Type B pancreatic cell (in vitro differentiated cells): ENCODE data around the gene FBXW12. TPM values are rescaled to one million over a fixed set of nuclear protein-coding genes. Genes with fewer than 3 reads are reported as not detected.

Source experiments
- DNase-seq: peaks from one replicate; pipeline ENCODE4 v3.0.0; 2021; ENCODE audit warnings: mixed read lengths; ENCODE audit not compliant: unreplicated experiment; ENCODE audit errors: extremely low spot score
- H3K27ac Mint-ChIP-seq: 2 replicates; pipeline ENCODE4 v1.8.0; 2021; ENCODE audit warnings: mild to moderate bottlenecking, mixed read lengths
- H3K27me3 Mint-ChIP-seq: 2 replicates; pipeline ENCODE4 v1.8.0; 2021; ENCODE audit warnings: mixed read lengths
- H3K36me3 Mint-ChIP-seq: 2 replicates; pipeline ENCODE4 v1.8.0; 2021; ENCODE audit warnings: mixed read lengths
- H3K4me1 Mint-ChIP-seq: one replicate; pipeline ENCODE4 v1.8.0; 2021; ENCODE audit warnings: mixed read lengths; ENCODE audit not compliant: unreplicated experiment
- H3K4me3 Mint-ChIP-seq: 2 replicates; pipeline ENCODE4 v1.8.0; 2021; ENCODE audit warnings: mild to moderate bottlenecking, mixed read lengths
- H3K9me3 Mint-ChIP-seq: 2 replicates; pipeline ENCODE4 v1.8.0; 2021; ENCODE audit warnings: mixed read lengths
- CTCF ChIP-seq: fragments of 200-600 bp; sonication (generic); conservative IDR thresholded peaks from 2 replicates; pipeline ENCODE4 v1.5.0; 2021; ENCODE audit warnings: antibody characterized with exemption, mild to moderate bottlenecking
- total RNA-seq: library from RNA; stranded (reverse); gene quantifications from 2 replicates; pipeline ENCODE4 v1.2.1, GENCODE V29; 2021; ENCODE audit warnings: low replicate concordance

Gene FBXW12
- total RNA-seq, 1 donor from 2014 or later: not detected

DNA sequence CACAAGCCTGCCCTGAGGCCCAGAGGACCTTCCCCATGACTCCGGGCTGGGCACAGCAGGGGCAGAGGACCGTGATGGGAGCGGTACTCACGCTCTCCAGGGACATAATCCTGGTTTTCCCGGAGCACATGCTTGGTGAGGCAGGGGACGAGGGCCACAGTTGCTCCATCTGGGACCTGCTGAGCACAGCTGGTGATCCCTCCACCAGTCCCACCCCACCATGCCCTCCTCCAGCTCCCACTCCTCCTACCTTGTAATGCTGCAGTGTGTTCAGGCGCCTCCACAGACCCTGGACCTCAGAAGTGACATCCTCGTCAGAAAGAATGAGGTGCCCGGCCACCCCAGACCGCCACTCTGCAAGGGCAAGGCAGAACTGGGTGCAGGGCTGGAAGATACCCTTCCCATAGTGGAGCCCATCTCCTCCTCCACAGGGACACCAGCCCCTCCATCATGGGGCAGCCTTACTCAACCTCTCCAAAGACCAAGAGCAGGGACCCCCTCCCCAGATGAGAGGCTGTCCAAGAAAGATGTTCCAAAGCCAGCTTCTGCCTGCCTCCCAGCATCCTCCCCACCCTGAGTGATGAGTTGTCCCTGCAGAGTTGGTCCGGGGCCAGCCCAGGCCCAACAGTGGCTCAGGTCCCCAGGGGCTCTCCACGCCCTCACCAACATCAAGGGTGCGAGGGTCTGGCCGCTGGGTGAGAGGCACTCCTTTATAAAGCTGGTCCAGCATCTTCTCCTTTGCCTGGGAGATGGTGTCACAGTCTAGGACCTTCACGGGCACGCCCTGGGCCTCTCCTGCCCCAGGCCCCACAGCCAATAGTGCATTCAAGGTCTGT, 38.4 kb downstream of the FBXW12 start:
- Mint-ChIP-seq H3K9me3 (no peaks in the 10 kb centered on the region), H3K4me1 (no peaks in the 10 kb centered on the region), H3K36me3 (peaks cover 20% of the 10 kb centered on the region), H3K4me3 (no peak overlapping the region), H3K27ac (no peak overlapping the region), H3K27me3 (no peaks in the 10 kb centered on the region)
- DNase-seq: peak; percentile 50
- no peak for TF ChIP-seq CTCF

DNA sequence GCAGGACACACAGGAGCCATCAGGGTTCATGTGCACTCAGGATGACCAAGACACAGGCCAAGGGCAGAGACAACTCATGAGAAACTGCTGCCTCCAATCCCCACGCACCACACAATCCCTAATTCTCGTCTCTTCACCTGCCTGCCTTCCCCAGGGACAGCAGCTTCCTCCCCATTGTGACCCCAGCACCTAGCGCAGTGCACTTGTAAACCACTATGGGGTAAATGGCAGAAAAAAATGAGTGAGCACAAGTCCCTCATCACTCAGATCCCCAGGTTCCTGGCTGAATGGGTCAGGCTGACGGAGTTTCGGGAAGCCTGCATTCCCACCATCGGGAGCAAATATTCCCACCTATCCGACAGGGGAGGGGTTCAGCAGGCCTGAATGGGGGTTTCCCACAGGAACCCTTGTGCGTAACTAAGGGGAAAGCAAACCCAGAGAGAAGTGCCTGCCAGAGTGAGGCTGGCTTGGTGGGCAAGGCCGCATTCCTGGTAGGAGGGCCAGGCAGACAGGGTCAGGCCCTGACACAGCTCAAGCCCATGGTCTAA, 39.1 kb downstream of the FBXW12 start:
- no peak overlapping the region for H3K27ac Mint-ChIP-seq
- H3K27me3 Mint-ChIP-seq: no peaks in the 10 kb centered on the region

DNA sequence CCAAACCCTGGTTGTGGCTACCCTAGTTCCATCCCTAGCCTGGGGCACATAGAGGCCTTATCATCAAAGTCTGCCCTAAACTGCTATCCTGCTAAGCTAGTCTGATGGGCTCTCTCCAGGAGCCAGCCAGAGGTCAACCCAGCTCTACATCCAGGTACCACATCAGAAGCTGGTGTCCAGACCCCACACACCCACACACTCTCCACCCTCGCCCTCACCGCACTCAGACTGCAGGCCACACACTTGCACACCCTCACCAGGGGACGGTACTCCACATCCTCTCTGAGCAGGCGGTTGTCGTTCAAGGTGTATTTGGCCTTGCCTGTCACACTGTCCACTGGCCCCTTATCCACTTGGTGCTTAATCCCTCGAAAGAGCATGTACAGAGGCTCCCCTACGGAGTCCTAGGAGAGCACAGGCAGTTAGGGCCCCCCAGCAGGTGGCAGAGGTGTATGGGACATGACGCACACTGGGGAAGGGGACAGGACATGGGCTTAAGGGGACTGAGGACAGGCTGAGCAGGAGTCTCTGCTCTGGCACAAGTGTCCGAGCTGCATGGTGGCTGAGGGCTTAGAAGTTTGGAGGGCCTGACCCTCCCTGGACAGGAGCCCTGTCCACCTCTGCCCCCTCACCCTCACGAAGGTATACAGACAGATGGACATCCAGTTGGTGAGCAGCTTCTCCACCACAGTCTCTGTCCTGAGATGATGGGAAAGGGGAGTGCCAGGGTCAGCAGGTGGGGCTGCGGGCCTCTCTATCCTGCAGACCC, 39.8 kb downstream of the FBXW12 start:
- no peak for TF ChIP-seq CTCF
- no peak for DNase-seq
- no peaks in the 10 kb centered on the region for H3K9me3 Mint-ChIP-seq
- H3K4me3 Mint-ChIP-seq: no peak overlapping the region
- H3K4me1 Mint-ChIP-seq: no peaks in the 10 kb centered on the region
- H3K36me3 Mint-ChIP-seq: peaks cover 16% of the 10 kb centered on the region
- H3K27me3 Mint-ChIP-seq: no peaks in the 10 kb centered on the region
- no peak overlapping the region for H3K27ac Mint-ChIP-seq

More for the DNA sequence above, 39.1 kb downstream of the FBXW12 start:
- TF ChIP-seq CTCF: no peak
- Mint-ChIP-seq H3K36me3 (peaks cover 18% of the 10 kb centered on the region), H3K4me3 (no peak overlapping the region), H3K9me3 (no peaks in the 10 kb centered on the region), H3K4me1 (no peaks in the 10 kb centered on the region)
- peak; percentile 43 for DNase-seq

GRCh38 chr3:48412375-48413001, 40.5 kb downstream of the FBXW12 start:
- Mint-ChIP-seq H3K36me3 (peaks cover 13% of the 10 kb centered on the region), H3K27ac (peak overlapping the region; percentile 63), H3K27me3 (no peaks in the 10 kb centered on the region), H3K9me3 (no peaks in the 10 kb centered on the region), H3K4me1 (no peaks in the 10 kb centered on the region), H3K4me3 (no peak overlapping the region)
- no peak for TF ChIP-seq CTCF
- DNase-seq: no peak

DNA sequence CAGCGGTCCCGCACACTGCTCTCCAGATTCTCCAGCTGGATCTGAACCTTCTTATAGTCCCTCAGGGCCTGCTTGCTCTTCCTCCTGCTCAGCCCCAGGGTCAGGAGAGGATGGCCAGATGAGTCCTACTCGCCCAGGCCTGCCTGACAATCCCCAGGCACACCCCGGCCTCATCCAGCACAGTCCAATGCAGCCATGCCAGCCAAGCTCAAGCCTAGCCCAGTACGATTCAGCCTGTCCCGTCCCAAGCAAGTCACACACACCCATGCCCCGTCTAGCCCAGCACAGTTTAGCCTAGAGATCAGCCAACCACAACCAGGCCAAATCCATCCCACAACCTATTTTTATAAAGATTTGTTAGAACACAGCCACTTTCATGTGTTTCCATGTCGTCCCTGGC, 41.1 kb downstream of the FBXW12 start:
- no peaks in the 10 kb centered on the region for H3K27me3 Mint-ChIP-seq
- peak overlapping the region; percentile 63 for H3K27ac Mint-ChIP-seq
- no peak for TF ChIP-seq CTCF
- no peaks in the 10 kb centered on the region for H3K9me3 Mint-ChIP-seq
- H3K4me3 Mint-ChIP-seq: peak overlapping the region; percentile 34
- H3K36me3 Mint-ChIP-seq: peaks cover 13% of the 10 kb centered on the region
- no peaks in the 10 kb centered on the region for H3K4me1 Mint-ChIP-seq
- no peak for DNase-seq
